ENCODE measurements around the gene VWF. TPM values are rescaled to one million over a fixed set of nuclear protein-coding genes. Genes with fewer than 3 reads are reported as not detected.

VWF gene
- total and polyA plus RNA-seq, 10 of the 15 experiments (the other 5 are each of a cell fraction or from before 2014, with no cell fraction given) = 0.08 to 0.23 TPM; not detected in 8

DNA sequence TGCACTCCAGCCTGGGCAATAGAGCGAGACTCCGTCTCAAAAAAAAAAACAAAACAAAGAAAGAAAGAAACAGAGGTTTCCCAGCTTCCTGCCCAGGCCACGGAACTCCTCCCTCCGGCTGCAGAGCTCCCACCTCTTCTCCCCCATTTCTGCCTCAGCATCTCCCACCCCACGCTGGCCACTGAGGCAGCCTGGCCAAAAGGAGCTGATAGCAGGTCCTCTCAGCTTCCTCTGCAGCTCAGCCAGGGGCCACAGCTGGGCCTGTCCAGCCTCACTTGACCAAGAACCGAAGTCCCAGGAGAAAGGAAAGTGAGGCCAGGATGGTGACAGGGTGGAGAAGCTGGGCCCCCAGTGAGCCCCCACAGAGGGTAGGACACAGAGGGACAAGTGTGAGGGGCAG, 42.3 kb upstream of the VWF start (continued):
- TF ChIP-seq CEBPZ (IDR thresholded peaks at IDR 0.05; ENCODE audit: low read depth, low read length) = no peak
- no peak for TF ChIP-seq SMARCA5 (IDR thresholded peaks at IDR 0.05)
- TF ChIP-seq, protein P1, sequence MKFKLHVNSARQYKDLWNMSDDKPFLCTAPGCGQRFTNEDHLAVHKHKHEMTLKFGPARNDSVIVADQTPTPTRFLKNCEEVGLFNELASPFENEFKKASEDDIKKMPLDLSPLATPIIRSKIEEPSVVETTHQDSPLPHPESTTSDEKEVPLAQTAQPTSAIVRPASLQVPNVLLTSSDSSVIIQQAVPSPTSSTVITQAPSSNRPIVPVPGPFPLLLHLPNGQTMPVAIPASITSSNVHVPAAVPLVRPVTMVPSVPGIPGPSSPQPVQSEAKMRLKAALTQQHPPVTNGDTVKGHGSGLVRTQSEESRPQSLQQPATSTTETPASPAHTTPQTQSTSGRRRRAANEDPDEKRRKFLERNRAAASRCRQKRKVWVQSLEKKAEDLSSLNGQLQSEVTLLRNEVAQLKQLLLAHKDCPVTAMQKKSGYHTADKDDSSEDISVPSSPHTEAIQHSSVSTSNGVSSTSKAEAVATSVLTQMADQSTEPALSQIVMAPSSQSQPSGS (IDR thresholded peaks at IDR 0.05; ENCODE audit: low read length) = no peak
- TF ChIP-seq RAD51 (IDR thresholded peaks at IDR 0.05) = no peak

GRCh38 chr12:6165395-6165794, 40.9 kb upstream of the VWF start:
- Histone ChIP-seq H3K9me3 (replicated peaks; ENCODE audit: control insufficient read depth, insufficient read depth, low read length) (no peaks in the 10 kb centered on the region), H3K4me3 (no peak overlapping the region), H3K27ac (ENCODE audit: control insufficient read depth, insufficient read depth) (no peak overlapping the region), H3K27me3 (replicated peaks in 1 of 2; ENCODE audit: control insufficient read depth in 2 of 2, insufficient read depth in 2 of 2, low read length in 1 of 2) (no peaks in the 10 kb centered on the region), H3K36me3 (ENCODE audit: control insufficient read depth in 2 of 2, insufficient read depth in 2 of 2, low read length in 1 of 2) (no peaks in the 10 kb centered on the region), H3K9ac (ENCODE audit: control insufficient read depth, insufficient read depth, low read length) (no peak overlapping the region), H2AFZ (ENCODE audit: control insufficient read depth, low read depth, low read length) (no peak overlapping the region), H3K79me2 (ENCODE audit: control insufficient read depth, insufficient read depth, low read length) (no peaks in the 10 kb centered on the region), H3K4me2 (ENCODE audit: control insufficient read depth, insufficient read depth) (no peak overlapping the region), H3K4me1 (ENCODE audit: control insufficient read depth, insufficient read depth, low read length) (peaks cover 19% of the 10 kb centered on the region), H4K20me1 (ENCODE audit: control insufficient read depth, insufficient read depth) (no peaks in the 10 kb centered on the region)
- DNase-seq (ENCODE audit: low read depth, low spot score) (no peak), ATAC-seq (no peak), FAIRE-seq (no peak)
- intact Hi-C loops (cut with micrococcal nuclease; ENCODE audit: unreplicated experiment) (no loop called here), in situ Hi-C loops (cut with MboI) (no loop called here)
- CTCF ChIA-PET = interaction anchor here (1.8 kb wide), 1 partner anchor 119 kb away, joined by 4 read pairs; no protein-coding TSS in a partner anchor
- no TSS peak for BruUV-seq (replicated peaks)
- SMC1A ChIA-PET (ENCODE audit: uncharacterized antibody, unreplicated experiment) = no interaction called here
- RAD21 ChIA-PET (ENCODE audit: unreplicated experiment) = no interaction called here
- POLR2A ChIA-PET = interaction anchor here (0.6 kb wide), 1 partner anchor 1720 kb away, joined by 6 read pairs; no protein-coding TSS in a partner anchor
- WGBS (ENCODE audit: insufficient coverage, insufficient replicate concordance, low lambda C conversion rate, missing lambda C conversion rate) = 10% methylated on average over 2 of the region's 2 CpGs
- TF ChIP-seq TARDBP (IDR thresholded peaks at IDR 0.05; ENCODE audit: borderline replicate concordance) = no peak
- TF ChIP-seq BACH1 (IDR thresholded peaks at IDR 0.05; ENCODE audit: borderline replicate concordance) = no peak
- TF ChIP-seq FOXM1 (IDR thresholded peaks at IDR 0.05; ENCODE audit: low read depth, low read length) = no peak
- TF ChIP-seq MLLT1 (IDR thresholded peaks at IDR 0.05) = no peak
- TF ChIP-seq PAX8 (IDR thresholded peaks at IDR 0.05) = no peak
- TF ChIP-seq ZBTB11 (CRISPR knock-in tag; IDR thresholded peaks at IDR 0.05) = no peak
- no peak for TF ChIP-seq KAT2A (conservative IDR thresholded peaks at IDR 0.05; ENCODE audit: control insufficient read depth, low read depth, low read length)
- no peak for TF ChIP-seq BCL11A (IDR thresholded peaks at IDR 0.05; ENCODE audit: low read depth, low read length)
- TF ChIP-seq RAD21 (IDR thresholded peaks at IDR 0.05; ENCODE audit: insufficient read depth, low read depth, low read length) = no peak
- no peak for TF ChIP-seq ZNF207 (IDR thresholded peaks at IDR 0.05; ENCODE audit: borderline replicate concordance)
